GM19351 (cell line): ENCODE results near the gene CASP2.

ENCODE experiments used
- ATAC-seq: cut with Tn5 transposase; IDR thresholded peaks from one replicate; pipeline ENCODE4 v1.9.1; 2021; ENCODE audit warnings: mild to moderate bottlenecking, moderate library complexity; ENCODE audit not compliant: unreplicated experiment

Gene CASP2

GRCh38 chr7:143325240-143325639 is 37.1 kb downstream of the CASP2 start:
- peak; percentile 54 for ATAC-seq

DNA sequence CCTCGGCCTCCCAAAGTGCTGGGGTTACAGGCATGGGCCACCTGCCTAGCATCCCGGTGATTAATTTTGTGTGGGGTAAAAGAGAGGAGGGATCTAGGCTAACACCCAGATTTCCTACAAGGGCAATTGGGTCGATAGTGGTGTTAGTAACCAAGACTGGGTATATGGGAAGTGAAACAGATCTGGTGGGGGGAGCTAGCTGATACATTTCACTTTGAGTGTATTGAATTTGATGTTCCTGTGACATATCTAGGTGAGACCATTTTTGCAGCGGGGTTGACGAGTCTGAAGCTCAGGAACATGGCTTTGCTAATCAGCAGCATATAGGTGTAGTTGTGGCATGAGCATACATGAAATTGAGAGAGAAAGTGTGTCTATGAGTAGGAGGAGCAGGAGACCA is 39.8 kb downstream of the CASP2 start:
- ATAC-seq: peak; percentile 82

DNA sequence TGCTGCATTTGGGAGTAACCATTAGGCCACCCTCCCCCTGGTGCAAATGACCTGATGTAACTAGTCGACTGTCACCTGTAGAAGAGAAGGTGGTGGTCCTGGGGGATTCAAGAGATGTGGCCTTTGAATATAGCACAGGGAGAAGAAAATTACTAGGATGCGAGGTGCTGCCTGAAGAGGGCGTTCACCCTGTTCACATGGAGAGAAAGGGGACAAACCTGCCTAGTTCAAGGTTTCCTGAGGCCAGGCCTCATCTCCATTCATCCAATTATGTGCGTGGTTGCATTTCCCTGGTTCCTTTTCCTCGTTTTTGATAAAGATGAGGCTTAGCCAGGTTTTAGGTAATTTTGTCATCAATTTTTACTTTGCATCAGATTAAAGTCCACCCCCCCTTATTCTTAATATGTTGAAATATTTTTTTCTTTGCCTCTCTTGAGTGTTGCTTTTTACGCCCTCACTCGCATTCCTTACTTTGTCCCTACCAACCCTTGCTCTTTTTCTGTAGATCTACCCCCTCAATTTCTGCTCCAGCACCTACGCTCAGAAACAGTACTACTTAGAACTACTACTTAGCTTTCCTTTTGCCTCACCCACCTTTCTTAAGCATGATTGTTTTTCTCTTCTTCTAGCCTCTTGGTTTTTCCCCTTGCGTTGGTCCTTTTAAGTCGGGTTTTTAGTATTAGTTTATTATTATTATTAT is 41.5 kb downstream of the CASP2 start:
- ATAC-seq: no peak

GRCh38 chr7:143331179-143331801 is 43.1 kb downstream of the CASP2 start:
- ATAC-seq: no peak

DNA sequence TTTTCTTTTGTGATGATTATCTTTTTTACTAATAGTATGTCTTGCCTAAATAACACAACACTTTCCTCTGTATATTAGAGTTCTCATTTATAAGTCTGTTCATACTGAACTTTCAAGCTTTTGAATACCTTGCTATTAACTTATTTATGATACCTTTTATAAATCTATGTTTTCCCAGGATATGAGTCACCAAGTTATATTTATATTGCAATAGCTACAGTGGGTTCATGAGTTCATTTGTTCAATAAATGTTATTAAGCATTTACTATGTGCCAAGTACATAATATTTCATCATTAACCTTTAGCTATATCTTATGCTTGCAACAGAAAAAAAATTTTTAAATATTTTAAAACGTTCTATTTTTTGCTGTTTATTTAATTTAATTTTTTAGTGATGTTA is 46.1 kb downstream of the CASP2 start:
- ATAC-seq: no peak

- no peak for ATAC-seq
Observed at GRCh38 chr7:143337216-143337615, 49.1 kb downstream of the CASP2 start.

DNA sequence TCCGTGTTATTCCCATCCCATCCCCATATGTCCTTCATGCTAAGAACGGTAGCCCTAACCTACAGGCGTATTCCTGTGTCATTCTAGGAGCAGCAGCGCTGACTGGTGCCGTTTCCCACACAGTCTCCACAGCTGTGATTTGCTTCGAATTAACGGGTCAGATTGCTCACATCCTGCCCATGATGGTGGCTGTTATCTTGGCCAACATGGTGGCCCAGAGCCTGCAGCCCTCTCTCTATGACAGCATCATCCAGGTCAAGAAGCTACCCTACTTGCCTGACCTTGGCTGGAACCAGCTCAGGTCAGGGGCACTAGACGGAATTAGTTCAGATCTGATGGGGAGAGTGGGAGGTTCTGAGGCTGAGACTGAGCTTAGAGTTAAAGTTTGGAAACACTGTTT is 53.7 kb downstream of the CASP2 start:
- no peak for ATAC-seq

- no peak for ATAC-seq
Observed at GRCh38 chr7:143343596-143343995, 55.4 kb downstream of the CASP2 start.

GRCh38 chr7:143345428-143345900 is 57.3 kb downstream of the CASP2 start:
- ATAC-seq: peak; percentile 90

GRCh38 chr7:143346018-143346417 is 57.9 kb downstream of the CASP2 start:
- ATAC-seq: no peak

DNA sequence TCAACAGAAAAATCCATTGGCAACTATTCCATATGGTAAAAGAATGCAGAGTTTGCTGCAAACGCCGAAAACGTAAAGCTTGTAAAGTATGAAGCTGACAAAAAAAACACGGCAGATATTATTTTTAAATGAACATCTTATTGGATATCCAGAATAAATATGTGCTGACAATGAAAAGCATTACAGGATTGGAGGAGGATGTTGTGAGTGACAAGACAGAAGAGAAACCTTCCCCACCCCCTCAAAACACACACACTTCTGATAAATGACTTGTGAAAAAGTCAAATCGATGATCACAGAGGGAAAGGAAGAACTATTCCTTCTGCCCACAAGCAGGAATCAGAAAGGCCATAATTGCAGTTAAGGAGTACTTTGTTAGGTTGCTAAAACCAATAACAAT is 59.8 kb downstream of the CASP2 start:
- ATAC-seq: no peak

GRCh38 chr7:143351060-143351459 is 62.9 kb downstream of the CASP2 start:
- ATAC-seq: no peak

GRCh38 chr7:143351574-143351973 is 63.4 kb downstream of the CASP2 start:
- no peak for ATAC-seq

DNA sequence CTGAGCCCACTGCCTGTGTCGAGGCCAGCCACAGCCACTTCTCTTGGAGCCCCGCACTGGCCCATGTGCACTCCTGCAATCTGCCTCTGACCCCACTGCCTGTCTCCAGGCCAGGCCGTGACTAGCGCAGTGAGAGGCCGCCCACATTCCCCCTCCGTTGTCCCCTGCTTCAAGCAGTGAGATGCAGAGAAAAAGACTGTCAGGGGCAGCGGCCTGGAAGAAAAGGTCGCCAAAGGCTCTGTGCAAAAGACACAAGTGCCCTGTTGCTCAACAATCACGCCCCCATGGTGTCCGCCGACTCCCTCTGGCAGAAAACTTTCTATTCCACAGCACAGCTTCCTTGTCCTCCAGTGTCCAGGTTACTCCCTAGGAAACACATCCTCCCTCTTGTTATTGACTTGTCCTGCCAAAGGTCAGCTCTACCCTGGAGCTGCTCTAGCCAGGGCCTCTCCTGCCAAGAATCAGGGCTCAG is 64.4 kb downstream of the CASP2 start:
- ATAC-seq: no peak

DNA sequence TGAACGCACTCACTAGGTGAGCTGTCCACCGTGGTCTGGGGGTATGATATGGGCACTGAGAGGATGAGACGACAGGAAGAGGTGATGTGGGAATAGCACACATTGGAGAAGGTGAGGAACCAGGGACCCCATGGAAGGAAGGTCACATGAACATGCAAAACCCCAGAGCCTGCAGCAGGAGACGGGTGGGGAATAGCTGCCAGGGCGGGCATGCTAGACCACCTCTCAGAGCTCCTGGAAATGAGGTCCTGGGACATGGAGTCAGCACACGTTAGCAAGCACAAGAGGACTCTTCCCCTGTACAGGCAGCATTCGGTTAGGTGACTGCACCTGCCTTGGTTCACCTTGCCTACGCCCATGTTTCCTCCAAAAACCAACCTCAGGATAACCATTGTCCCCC is 66.2 kb downstream of the CASP2 start:
- ATAC-seq: no peak

- ATAC-seq: no peak
Observed at GRCh38 chr7:143354965-143355364, 66.8 kb downstream of the CASP2 start.

GRCh38 chr7:143355450-143356385 is 67.6 kb downstream of the CASP2 start:
- no peak for ATAC-seq

DNA sequence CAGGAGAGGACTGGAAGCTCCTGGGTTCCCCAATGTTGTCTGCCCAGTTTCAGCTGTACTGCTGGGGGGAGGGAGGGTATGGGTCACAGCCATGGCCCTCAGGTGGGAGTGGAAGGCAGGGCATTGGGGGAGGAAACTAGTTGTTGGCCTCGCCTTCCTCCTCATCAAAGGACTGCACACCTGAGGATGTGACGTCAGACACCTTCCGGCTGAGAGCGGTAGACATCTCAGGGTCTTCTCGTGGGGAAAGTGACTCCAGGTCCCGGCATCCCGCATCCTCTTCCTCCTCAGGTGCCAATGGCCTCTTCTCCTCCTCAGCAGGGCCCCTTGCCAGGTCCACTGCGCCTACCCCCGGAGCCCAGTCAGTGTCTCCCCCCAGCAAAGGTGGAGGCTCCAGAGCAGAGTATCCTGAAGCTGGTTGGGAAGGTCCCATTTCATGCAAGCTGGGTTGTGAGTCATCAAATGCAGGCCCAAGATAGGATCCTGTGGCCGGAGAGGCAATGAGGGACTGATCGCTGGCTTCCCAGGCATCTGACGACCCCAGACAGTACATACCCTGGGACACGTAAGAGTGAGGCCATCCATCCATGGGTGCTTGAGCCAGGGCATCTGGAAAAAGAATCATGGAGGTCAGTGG is 68.4 kb downstream of the CASP2 start:
- ATAC-seq: no peak
